Measurements from ENCODE around the gene HOPX.

- TF ChIP-seq EZH2phosphoT487 (IDR thresholded peaks at IDR 0.05; ENCODE audit: borderline replicate concordance, low read length) = no peak
- TF ChIP-seq, protein P1, sequence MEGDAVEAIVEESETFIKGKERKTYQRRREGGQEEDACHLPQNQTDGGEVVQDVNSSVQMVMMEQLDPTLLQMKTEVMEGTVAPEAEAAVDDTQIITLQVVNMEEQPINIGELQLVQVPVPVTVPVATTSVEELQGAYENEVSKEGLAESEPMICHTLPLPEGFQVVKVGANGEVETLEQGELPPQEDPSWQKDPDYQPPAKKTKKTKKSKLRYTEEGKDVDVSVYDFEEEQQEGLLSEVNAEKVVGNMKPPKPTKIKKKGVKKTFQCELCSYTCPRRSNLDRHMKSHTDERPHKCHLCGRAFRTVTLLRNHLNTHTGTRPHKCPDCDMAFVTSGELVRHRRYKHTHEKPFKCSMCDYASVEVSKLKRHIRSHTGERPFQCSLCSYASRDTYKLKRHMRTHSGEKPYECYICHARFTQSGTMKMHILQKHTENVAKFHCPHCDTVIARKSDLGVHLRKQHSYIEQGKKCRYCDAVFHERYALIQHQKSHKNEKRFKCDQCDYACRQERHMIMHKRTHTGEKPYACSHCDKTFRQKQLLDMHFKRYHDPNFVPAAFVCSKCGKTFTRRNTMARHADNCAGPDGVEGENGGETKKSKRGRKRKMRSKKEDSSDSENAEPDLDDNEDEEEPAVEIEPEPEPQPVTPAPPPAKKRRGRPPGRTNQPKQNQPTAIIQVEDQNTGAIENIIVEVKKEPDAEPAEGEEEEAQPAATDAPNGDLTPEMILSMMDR (IDR thresholded peaks at IDR 0.05; ENCODE audit: low read depth, low read length, poor library complexity, severe bottlenecking) = no peak
Observed at GRCh38 chr4:56696056-56696455, 15.0 kb upstream of the HOPX start.
